EL (cell line): ENCODE results near the gene ARHGEF18.

ENCODE experiments used
- DNase-seq: peaks from one replicate; pipeline ENCODE4 v3.0.0-alpha.2; 2016

Gene ARHGEF18

DNA sequence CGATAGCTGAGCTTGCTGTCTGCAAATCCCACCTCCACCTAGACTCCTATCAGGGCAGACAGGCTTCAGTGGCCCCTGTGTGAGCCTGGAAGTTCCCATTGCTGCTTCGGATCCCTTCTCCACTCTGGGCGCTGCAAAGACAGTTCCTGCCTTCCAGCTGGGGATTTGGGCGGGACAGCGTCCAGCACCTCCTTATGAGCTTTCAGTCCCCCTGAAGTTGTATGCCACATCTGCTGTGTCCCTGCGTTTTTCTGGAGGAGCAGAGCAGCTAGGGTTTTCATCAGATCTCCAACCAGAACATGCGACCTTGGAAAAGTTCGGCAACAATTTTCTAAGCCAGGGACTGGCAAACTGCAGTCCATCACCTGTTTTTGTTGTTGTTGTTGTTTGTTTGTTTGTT is 38.0 kb downstream of the ARHGEF18 start:
- DNase-seq = no peak

DNA sequence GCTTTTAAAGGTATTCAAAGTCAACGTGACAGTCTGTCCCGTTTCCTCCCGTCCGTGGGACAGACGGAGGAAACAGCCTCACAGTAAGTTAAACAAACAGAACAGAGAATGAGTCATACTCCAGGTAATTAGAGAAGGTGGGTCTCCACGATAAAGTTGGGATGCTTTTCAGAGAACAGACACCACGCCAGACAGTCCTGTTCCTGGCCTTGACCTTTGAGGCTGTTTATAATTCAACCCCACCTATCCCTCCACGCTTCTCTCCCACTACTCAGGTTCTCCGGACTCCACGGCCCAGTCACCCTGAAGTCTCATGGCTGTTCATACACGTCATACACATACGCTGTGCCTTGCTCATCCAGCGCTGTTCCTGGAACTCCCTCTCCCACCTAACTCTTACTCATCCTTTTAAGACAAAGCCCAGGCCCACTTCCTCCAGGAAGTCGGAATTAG is 42.5 kb downstream of the ARHGEF18 start:
- peak; percentile 74 for DNase-seq

DNA sequence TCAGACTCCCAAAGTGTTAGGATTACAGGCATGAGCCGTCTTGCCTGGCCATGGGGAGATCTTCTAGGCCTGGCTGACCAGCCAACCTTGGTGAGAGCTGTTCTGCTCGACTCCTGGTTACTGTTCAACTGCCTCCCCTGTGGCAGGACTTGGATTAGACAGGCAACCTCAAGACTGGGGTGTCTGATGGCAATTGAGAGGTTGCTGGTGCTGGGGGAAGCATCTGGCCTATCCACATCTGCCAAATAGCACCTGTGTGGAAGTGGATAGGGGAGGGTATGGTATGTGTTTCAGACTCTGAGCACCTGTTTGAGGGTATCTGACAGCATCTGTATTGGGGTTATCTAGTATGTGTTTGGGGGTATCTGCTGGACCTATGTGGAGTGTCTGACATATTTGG is 44.7 kb downstream of the ARHGEF18 start:
- DNase-seq = no peak

DNA sequence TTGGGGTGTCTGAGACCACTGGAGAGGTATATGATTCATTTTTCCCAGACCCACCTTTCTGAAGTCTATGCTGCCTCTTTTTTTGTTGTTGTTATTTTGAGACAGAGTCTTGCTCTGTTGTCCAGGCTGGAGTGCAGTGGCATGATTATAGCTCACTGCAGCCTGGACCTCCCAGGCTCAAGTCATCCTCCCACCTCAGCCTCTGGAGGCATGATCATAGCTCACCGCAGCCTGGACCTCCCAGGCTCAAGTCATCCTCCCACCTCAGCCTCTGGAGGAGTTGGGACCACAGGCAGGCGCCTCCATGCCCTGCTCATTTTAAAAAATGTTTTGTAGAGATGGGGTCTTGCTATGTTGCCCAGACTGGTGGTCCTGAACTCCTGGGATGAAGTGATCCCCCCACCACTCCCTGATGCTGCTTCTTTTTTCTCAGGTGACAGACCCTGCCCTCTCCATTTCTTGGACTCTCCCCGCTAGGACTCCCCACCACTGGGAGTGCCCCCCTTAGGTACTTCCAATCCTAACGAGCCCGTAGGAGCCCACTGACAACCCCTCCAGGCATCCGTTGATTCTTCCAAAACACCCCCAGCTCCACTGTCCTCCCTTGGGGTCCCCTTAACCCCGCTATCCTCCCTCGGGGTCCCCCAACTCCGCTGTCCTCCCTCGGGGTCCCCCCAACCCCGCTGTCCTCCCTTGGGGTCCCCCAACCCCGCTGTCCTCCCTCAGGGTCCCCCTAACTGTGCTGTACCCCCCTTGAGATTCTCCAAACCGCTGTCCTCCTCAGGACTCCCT is 45.4 kb downstream of the ARHGEF18 start:
- DNase-seq = no peak

DNA sequence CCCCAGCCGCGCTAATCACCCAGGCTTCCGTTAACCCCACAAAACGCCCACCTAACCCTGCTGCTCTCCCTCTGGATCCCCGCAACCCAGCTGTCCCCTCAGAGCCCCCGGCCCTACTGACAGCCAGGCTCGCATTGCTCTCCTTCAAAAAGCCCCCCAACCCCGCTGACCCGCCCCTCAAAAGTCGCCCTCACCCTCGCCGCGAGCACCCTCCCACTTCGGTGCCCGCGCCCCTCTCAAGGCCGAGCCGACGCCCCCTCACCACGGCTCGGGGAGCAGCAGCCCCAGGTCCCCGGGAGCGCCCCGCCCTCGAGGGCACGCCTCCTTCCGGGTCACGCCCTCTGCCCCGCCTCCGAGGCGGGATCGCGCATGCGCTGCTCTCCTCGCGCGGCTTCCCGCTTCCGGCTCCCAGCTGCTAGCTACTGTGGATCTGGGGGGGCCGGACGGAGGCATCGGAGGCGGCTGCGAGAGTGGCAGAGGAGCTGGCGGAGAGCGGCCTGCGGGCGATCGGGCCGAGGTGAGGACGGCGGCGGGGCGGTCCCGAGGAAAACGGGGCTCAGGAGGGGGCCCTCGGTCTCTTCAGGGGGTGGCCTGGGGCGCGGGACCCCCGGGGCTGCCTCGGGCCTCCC is 46.1 kb downstream of the ARHGEF18 start:
- DNase-seq = peak; percentile 89

DNA sequence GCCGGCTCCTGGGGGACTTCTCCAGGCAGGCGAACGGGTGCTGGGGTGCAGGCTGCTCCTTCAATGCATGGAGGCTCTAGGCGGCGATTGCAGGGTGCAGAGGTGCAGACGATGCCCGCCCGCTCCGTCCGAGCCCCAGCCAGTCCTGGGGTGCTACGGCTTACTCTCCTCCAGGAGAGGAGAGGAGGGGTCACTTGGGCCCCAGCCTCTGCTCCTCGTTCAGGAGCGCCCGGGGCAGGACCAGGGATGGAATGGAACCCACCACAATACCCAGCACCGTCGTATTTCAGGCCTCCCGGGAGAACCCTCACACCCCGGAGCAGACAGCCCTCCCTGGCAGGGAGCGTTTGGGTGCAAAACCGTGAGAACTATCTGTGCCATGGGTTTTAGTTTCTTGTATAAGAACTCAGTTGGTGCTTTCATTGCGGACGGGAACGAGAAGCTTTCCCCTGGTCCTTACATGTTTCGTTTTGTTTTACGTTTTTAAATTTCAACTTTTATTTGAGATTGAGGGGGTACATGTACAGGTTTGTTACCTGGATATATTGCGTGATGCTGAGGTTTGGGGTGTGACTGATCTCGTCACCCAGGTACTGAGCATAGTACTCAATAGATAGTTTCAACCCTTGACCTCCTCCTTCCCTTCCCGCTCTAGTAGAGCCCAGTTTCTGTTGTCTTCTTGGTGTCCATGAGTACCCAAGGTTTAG is 46.8 kb downstream of the ARHGEF18 start:
- peak; percentile 23 for DNase-seq

DNA sequence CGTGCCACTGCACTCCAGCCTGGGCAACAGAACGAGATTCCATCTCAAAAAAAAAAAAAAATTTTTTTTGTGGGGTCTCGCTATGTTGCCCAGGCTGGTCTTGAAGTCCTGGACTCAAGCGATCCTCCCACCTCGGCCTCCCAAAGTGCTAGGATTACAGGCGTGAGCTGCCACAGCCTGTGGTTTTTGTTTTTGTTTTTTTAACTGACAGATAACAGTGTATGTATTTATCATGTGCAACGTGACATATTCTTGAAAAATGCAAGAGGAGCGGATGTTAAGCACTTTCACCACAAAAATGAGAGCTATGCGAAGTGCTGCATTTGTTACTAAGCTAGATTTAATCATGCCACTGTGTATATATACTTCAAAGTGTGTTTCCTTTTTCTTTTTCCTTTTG is 49.0 kb downstream of the ARHGEF18 start:
- DNase-seq = peak; percentile 96
